ENCODE measurements around the gene CT47B1. TPM values are rescaled to one million over a fixed set of nuclear protein-coding genes. Genes with fewer than 3 reads are reported as not detected.

CT47B1 gene
- total RNA-seq, 1 experiment from 2014 or later: not detected

Other genes with a start within 250 kb of the CT47B1 start
- gene C1GALT1C1, start 245.8 kb downstream of the CT47B1 start, total RNA-seq (2022): 6.3 and 8.7 TPM in 2 replicates
- gene CT47A11, start 61.3 kb upstream of the CT47B1 start, total RNA-seq (2022): not detected in 2 replicates
- gene CT47A10, start 66.2 kb upstream of the CT47B1 start, total RNA-seq (2022): not detected in 2 replicates
- not detected in 2 replicates for gene CT47A9, start 71.0 kb upstream of the CT47B1 start, total RNA-seq (2022)
- not detected in 2 replicates for gene CT47A8, start 75.9 kb upstream of the CT47B1 start, total RNA-seq (2022)
- gene CT47A7, start 80.7 kb upstream of the CT47B1 start, total RNA-seq (2022): not detected in 2 replicates
- not detected in 2 replicates for gene CT47A6, start 85.6 kb upstream of the CT47B1 start, total RNA-seq (2022)
- not detected in 2 replicates for gene CT47A5, start 90.5 kb upstream of the CT47B1 start, total RNA-seq (2022)
- gene CT47A4, start 95.3 kb upstream of the CT47B1 start, total RNA-seq (2022): not detected in 2 replicates
- not detected in 2 replicates for gene CT47A3, start 100.2 kb upstream of the CT47B1 start, total RNA-seq (2022)
- not detected in 2 replicates for gene CT47A2, start 105.1 kb upstream of the CT47B1 start, total RNA-seq (2022)
- not detected in 2 replicates for gene CT47A1, start 109.9 kb upstream of the CT47B1 start, total RNA-seq (2022)
- 0.32 and 0.63 TPM in 2 replicates for gene GLUD2, start 171.7 kb upstream of the CT47B1 start, total RNA-seq (2022)